Epithelial cell of esophagus (primary cell): ENCODE results near the gene DHDH.
"Not testable (repeated sequence)": the region's sequence is repeated elsewhere in the genome, so short reads cannot be mapped to it uniquely, and the experiment has no call there.

ENCODE experiments used
- DNase-seq: peaks from one replicate; pipeline ENCODE4 v3.0.0; 2010; ENCODE audit warnings: low read depth
- H3K4me3 ChIP-seq: 2 replicates; pipeline ENCODE4 v1.5.1; 2011; ENCODE audit warnings: mild to moderate bottlenecking, low read length, control low read depth
- CTCF ChIP-seq: IDR thresholded peaks from 2 replicates; pipeline ENCODE4 v1.5.1; 2011; ENCODE audit warnings: low read depth, mild to moderate bottlenecking, low read length, control low read depth, inconsistent platforms; ENCODE audit not compliant: insufficient read depth; ENCODE audit errors: missing control alignments

DHDH gene

GRCh38 chr19:48918801-48919247 is 14.7 kb upstream of the DHDH start:
- DNase-seq, result no peak
- no peak overlapping the region for H3K4me3 ChIP-seq
- TF ChIP-seq CTCF, result no peak

DNA sequence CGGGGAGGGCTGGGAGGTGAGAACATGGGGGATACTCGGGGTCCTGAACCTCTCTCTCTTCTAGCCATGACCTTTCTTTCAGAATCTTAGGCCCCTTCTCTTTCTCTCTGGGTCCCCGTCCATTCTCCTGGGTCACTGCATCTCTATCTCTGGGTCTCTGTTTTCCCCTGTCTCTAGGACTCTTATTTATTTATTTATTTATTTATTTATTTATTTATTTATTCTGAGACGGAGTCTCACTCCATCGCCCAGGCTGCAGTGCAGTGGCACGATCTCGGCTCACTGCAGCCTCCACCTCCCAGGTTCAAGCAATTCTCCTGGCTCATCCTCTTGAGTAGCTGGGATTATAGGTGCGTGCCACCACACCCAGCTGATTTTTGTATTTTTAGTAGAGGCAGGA is 14.2 kb upstream of the DHDH start:
- not testable (repeated sequence) for DNase-seq, H3K4me3 ChIP-seq

DNA sequence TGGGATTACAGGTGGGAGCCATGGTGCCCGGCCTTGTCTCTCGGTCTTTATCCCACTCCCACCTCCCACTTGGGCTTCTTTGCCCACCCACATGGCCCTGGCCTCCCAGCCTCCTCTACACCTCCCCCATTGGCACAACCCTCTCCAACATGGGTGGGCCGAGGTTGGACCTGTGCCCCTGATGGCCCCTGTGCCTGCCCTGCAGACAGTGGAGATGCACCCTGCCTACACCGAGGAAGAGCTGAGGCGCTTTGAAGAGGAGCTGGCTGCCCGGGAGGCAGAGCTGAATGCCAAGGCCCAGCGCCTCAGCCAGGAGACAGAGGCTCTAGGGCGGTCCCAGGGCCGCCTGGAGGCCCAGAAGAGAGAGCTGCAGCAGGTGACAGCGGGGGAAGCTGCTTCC is 12.6 kb upstream of the DHDH start:
- no peak for TF ChIP-seq CTCF
- no peak overlapping the region for H3K4me3 ChIP-seq
- DNase-seq, result no peak

DNA sequence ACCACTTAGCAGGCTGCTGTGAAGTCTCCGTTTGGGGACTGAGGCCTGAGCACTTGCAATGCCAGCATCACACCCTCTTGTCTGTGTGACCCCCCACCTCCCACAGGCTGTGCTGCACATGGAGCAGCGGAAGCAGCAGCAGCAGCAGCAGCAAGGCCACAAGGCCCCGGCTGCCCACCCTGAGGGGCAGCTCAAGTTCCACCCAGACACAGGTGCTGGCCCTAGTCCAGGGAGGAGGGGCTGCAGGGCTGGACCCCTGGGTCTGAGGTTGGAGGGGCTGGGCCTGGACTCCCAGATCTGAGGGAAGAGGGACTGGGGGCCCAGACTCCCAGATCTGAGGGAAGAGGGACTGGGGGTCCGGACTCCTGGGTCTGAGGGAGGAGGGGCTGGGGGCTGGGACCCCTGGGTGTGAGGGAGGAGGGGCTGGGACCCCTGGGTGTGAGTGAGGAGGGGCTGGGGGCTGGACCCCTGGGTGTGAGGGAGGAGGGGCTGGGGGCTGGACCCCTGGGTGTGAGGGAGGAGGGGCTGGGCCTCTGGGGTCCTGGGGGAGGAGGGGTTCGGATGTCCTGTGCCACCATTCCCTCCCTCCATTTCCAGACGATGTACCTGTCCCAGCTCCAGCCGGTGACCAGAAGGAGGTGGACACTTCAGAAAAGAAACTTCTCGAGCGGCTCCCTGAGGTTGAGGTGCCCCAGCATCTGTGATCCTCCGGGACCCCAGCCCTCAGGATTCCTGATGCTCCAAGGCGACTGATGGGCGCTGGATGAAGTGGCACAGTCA is 11.6 kb upstream of the DHDH start:
- no peak for TF ChIP-seq CTCF
- no peak for DNase-seq
- H3K4me3 ChIP-seq, result no peak overlapping the region

DNA sequence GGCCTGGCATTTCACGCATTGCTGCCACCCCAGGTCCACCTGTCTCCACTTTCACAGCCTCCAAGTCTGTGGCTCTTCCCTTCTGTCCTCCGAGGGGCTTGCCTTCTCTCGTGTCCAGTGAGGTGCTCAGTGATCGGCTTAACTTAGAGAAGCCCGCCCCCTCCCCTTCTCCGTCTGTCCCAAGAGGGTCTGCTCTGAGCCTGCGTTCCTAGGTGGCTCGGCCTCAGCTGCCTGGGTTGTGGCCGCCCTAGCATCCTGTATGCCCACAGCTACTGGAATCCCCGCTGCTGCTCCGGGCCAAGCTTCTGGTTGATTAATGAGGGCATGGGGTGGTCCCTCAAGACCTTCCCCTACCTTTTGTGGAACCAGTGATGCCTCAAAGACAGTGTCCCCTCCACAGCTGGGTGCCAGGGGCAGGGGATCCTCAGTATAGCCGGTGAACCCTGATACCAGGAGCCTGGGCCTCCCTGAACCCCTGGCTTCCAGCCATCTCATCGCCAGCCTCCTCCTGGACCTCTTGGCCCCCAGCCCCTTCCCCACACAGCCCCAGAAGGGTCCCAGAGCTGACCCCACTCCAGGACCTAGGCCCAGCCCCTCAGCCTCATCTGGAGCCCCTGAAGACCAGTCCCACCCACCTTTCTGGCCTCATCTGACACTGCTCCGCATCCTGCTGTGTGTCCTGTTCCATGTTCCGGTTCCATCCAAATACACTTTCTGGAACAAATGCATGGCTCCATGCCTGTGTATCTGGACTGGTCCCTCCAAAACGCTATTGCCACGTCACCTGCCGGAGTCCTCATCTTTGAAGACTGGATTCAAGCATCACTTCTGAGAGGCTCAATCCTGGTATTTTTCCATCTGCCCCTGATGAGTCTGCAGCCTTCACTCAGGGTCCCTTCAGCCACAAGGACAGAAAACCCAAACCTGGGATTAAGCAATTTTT is 10.7 kb upstream of the DHDH start:
- H3K4me3 ChIP-seq, result no peak overlapping the region
- DNase-seq, result no peak

DNA sequence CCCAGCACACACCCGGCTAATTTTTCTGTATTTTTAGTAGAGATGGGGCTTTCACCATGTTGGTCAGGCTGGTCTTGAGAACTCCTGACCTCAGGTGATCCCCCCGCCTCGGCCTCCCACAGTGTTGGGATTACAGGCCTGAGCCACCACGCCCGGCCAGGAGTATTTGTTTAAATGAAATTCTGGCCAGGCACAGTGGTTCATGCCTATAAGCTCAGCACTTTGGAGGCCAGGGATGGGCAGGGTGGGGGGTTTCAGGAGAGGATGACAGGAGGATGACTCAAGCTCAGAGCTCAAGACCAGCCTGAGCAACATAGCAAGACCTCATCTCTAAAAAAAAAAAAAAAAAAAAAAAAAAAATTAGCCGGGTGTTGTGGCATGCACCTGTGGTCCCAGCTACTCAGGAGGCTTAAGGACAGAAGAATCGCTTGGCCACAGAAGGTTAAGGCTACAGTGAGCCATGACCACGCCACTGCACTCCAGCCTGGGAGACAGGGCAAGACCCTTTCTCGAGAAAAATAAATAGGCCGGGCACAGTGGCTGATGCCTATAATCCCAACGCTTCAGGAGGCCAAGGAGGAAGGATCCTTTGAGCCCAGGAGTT is 8.2 kb upstream of the DHDH start:
- TF ChIP-seq CTCF, result no peak
- H3K4me3 ChIP-seq, result no peak overlapping the region
- DNase-seq, result peak; percentile 95

More for the DNA sequence above, 10.7 kb upstream of the DHDH start:
- no peak for TF ChIP-seq CTCF

DNA sequence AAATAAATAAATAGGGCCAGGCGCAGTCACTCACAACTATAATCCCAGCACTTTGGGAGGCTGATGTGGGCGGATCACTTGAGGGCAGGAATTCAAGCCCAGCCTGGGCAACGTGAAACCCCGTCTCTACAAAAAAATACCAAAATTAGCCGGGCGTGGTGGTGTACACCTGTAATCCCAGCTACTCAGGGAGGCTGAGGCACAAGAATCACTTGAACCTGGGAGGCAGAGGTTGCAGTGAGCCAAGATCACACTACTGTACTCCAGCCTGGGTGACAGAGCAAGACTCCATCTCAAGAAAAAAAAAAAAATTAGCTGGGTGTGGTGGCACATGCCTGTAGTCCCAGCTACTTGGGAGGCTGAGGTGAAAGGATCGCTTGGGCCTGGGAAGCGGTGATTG is 7.6 kb upstream of the DHDH start:
- H3K4me3 ChIP-seq, result not testable (repeated sequence)

GRCh38 chr19:48926909-48927308 is 6.6 kb upstream of the DHDH start:
- no peak for TF ChIP-seq CTCF
- peak; percentile 99 for DNase-seq
- H3K4me3 ChIP-seq, result no peak overlapping the region

More for the DNA sequence above, 7.6 kb upstream of the DHDH start:
- DNase-seq, result not testable (repeated sequence)

DNA sequence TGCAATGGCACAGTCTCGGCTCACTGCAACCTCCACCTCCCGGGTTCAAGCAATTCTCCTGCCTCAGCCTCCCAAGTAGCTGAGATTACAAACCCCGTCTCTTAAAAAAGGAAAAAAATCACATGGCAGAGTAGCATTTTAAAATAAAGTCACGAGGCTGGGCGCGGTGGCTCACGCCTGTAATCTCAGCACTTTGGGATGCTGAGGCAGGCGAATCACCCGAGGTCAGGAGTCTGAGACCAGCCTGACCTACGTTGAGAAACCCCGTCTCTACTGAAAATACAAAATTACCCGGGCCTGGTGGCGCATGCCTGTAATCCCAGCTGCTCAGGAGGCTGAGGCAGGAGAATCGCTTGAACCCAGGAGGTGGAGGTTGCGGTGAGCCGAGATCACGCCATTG is 5.8 kb upstream of the DHDH start:
- H3K4me3 ChIP-seq, DNase-seq: not testable (repeated sequence)
